Measurements from ENCODE around the gene CYP11A1. TPM values are rescaled to one million over a fixed set of nuclear protein-coding genes. Genes with fewer than 3 reads are reported as not detected.
A peak's percentile ranks its signal among the peaks of the same experiment; 100 is the strongest.

The CYP11A1 gene
- polyA plus RNA-seq (2012; ENCODE audit: insufficient read length, low read depth), result not detected

- TF ChIP-seq FOXP2 (optimal IDR thresholded peaks at IDR 0.05; ENCODE audit: borderline replicate concordance, extremely low read depth, extremely low read length, insufficient read depth) (no peak), SIN3A (IDR thresholded peaks at IDR 0.05; ENCODE audit: borderline replicate concordance, insufficient read depth, low read length) (no peak), POLR2AphosphoS5 (IDR thresholded peaks at IDR 0.05; ENCODE audit: low read depth, low read length) (no peak), REST (IDR thresholded peaks at IDR 0.05; ENCODE audit: insufficient read depth in 1 of 2, low read depth in 2 of 2, low read length in 2 of 2) (no peak), TAF1 (IDR thresholded peaks at IDR 0.05; ENCODE audit: borderline replicate concordance, insufficient read depth, low read length) (no peak)
Observed at GRCh38 chr15:74367296-74367854, at the start of gene CYP11A1. Gene CYP11A1 (minus strand): TSS chr15:74367646. CDS start chr15:74367585, 61 bp downstream.

- TF ChIP-seq TAF1 (IDR thresholded peaks at IDR 0.05; ENCODE audit: borderline replicate concordance, insufficient read depth, low read length) (no peak), FOXP2 (optimal IDR thresholded peaks at IDR 0.05; ENCODE audit: borderline replicate concordance, extremely low read depth, extremely low read length, insufficient read depth) (peak; percentile 63), REST (IDR thresholded peaks at IDR 0.05; ENCODE audit: insufficient read depth in 1 of 2, low read depth in 2 of 2, low read length in 2 of 2) (no peak)
Observed at GRCh38 chr15:74417225-74417624, 49.8 kb upstream of the CYP11A1 start.

GRCh38 chr15:74415966-74416916 lies 48.8 kb upstream of the CYP11A1 start:
- no peak for TF ChIP-seq REST (IDR thresholded peaks at IDR 0.05; ENCODE audit: insufficient read depth in 1 of 2, low read depth in 2 of 2, low read length in 2 of 2)
- TF ChIP-seq FOXP2 (optimal IDR thresholded peaks at IDR 0.05; ENCODE audit: borderline replicate concordance, extremely low read depth, extremely low read length, insufficient read depth), result no peak
- no peak for TF ChIP-seq TAF1 (IDR thresholded peaks at IDR 0.05; ENCODE audit: borderline replicate concordance, insufficient read depth, low read length)
- TF ChIP-seq POLR2AphosphoS5 (IDR thresholded peaks at IDR 0.05; ENCODE audit: low read depth, low read length), result no peak
- no peak for TF ChIP-seq SIN3A (IDR thresholded peaks at IDR 0.05; ENCODE audit: borderline replicate concordance, insufficient read depth, low read length)

GRCh38 chr15:74414603-74415338 lies 47.3 kb upstream of the CYP11A1 start:
- no peak for TF ChIP-seq REST (IDR thresholded peaks at IDR 0.05; ENCODE audit: insufficient read depth in 1 of 2, low read depth in 2 of 2, low read length in 2 of 2)
- TF ChIP-seq FOXP2 (optimal IDR thresholded peaks at IDR 0.05; ENCODE audit: borderline replicate concordance, extremely low read depth, extremely low read length, insufficient read depth), result no peak
- no peak for TF ChIP-seq POLR2AphosphoS5 (IDR thresholded peaks at IDR 0.05; ENCODE audit: low read depth, low read length)
- no peak for TF ChIP-seq SIN3A (IDR thresholded peaks at IDR 0.05; ENCODE audit: borderline replicate concordance, insufficient read depth, low read length)
- TF ChIP-seq TAF1 (IDR thresholded peaks at IDR 0.05; ENCODE audit: borderline replicate concordance, insufficient read depth, low read length), result no peak
